Measurements from ENCODE around the gene TRIM31. TPM values are rescaled to one million over a fixed set of nuclear protein-coding genes. Genes with fewer than 3 reads are reported as not detected.

TRIM31 gene
- total and polyA plus RNA-seq, 10 of the 15 experiments (the other 5 are each of a cell fraction or from before 2014, with no cell fraction given), result 0.09 to 20.5 (median 0.31) TPM; not detected in 3

- H3K9ac ChIP-seq (ENCODE audit: control insufficient read depth, insufficient read depth, low read length), result no peak overlapping the region
- peak overlapping the region; percentile 3; the same call in 1 of the 2 replicates for H3K4me2 ChIP-seq (ENCODE audit: control insufficient read depth, insufficient read depth)
- no peaks in the 10 kb centered on the region for H3K36me3 ChIP-seq (ENCODE audit: control insufficient read depth in 2 of 2, insufficient read depth in 2 of 2, low read length in 1 of 2)
- FAIRE-seq (peak; percentile 94), ATAC-seq (peak; percentile 97), DNase-seq (ENCODE audit: low read depth, low spot score) (peak; percentile 32)
- WGBS (ENCODE audit: insufficient coverage, insufficient replicate concordance, low lambda C conversion rate, missing lambda C conversion rate), result 22% methylated on average over 16 of the region's 16 CpGs
- POLR2A ChIA-PET, result interaction anchor here (0.6 to 4.2 kb wide), 6 partner anchors 18 to 70 kb away, joined by 3 to 41 read pairs (median 4); partner anchors contain the start of genes POLR1H and TRIM31
- peaks cover 5% of the 10 kb centered on the region for H3K4me1 ChIP-seq (ENCODE audit: control insufficient read depth, insufficient read depth, low read length)
- no TSS peak for BruUV-seq (replicated peaks)
- intact Hi-C loops (cut with micrococcal nuclease; ENCODE audit: unreplicated experiment), result loop anchor here (1.0 to 2.0 kb wide), 2 partner anchors 28 to 40 kb away; no protein-coding TSS in a partner anchor
- SMC1A ChIA-PET (ENCODE audit: uncharacterized antibody, unreplicated experiment), result interaction anchor here (0.7 to 18.7 kb wide), 17 partner anchors 9 to 93 kb away, joined by 3 to 647 read pairs (median 7); partner anchors contain the start of genes PPP1R11 and TRIM31
- no peaks in the 10 kb centered on the region for H4K20me1 ChIP-seq (ENCODE audit: control insufficient read depth, insufficient read depth)
- H3K27me3 ChIP-seq (replicated peaks in 1 of 2; ENCODE audit: control insufficient read depth in 2 of 2, insufficient read depth in 2 of 2, low read length in 1 of 2), result peaks cover 4 to 10% of the 10 kb centered on the region in 2 experiments
- no peaks in the 10 kb centered on the region for H3K79me2 ChIP-seq (ENCODE audit: control insufficient read depth, insufficient read depth, low read length)
- H3K27ac ChIP-seq (ENCODE audit: control insufficient read depth, insufficient read depth), result no peak overlapping the region
- in situ Hi-C loops (cut with MboI), result no loop called here
- CTCF ChIA-PET, result interaction anchor here (0.6 to 8.5 kb wide), 28 partner anchors 9 to 283 kb away, joined by 3 to 561 read pairs (median 6); partner anchors contain the start of genes POLR1H and TRIM31
- H3K4me3 ChIP-seq, result no peak overlapping the region
- peak overlapping the region; percentile 15 for H2AFZ ChIP-seq (ENCODE audit: control insufficient read depth, low read depth, low read length)
- RAD21 ChIA-PET (ENCODE audit: unreplicated experiment), result interaction anchor here (0.6 to 8.5 kb wide), 14 partner anchors 9 to 113 kb away, joined by 3 to 333 read pairs (median 4); partner anchors contain the start of genes PPP1R11 and TRIM31
- no peaks in the 10 kb centered on the region for H3K9me3 ChIP-seq (replicated peaks; ENCODE audit: control insufficient read depth, insufficient read depth, low read length)
- TF ChIP-seq NBN (IDR thresholded peaks at IDR 0.05) (0 out of 2 replicates have a peak, but pooled peaks have one; percentile 43), NR2C2 (IDR thresholded peaks at IDR 0.05; ENCODE audit: borderline replicate concordance, control insufficient read depth, insufficient read length, low read depth) (no peak), STAT3 (IDR thresholded peaks at IDR 0.05; ENCODE audit: low read depth, low read length) (peak; percentile 76; the same call in 1 of the 2 replicates), BHLHE40 (IDR thresholded peaks at IDR 0.05; ENCODE audit: borderline replicate concordance in 1 of 2, low read depth in 2 of 2, low read length in 1 of 2) (peak; percentile 10 to 49; a peak in 1 of 4 replicates), ZNF592 (IDR thresholded peaks at IDR 0.05) (peak; percentile 64; the same call in 1 of the 2 replicates), ZNF24 (IDR thresholded peaks at IDR 0.05) (peak; percentile 82), ESRRA (IDR thresholded peaks at IDR 0.05; ENCODE audit: low read length) (0 out of 2 replicates have a peak, but pooled peaks have one; percentile 30), SIN3A (IDR thresholded peaks at IDR 0.05; ENCODE audit: low read depth, low read length) (0 out of 2 replicates have a peak, but pooled peaks have one; percentile 62), SMARCA5 (IDR thresholded peaks at IDR 0.05) (peak; percentile 79; the same call in 1 of the 2 replicates), RAD21 (IDR thresholded peaks at IDR 0.05; ENCODE audit: insufficient read depth, low read depth, low read length) (peak; percentile 81), SMC3 (IDR thresholded peaks at IDR 0.05; ENCODE audit: borderline replicate concordance, low read length) (peak; percentile 99), JUND (IDR thresholded peaks at IDR 0.05; ENCODE audit: low read depth, low read length) (0 out of 2 replicates have a peak, but pooled peaks have one; percentile 14), DPF2 (IDR thresholded peaks at IDR 0.05) (no peak)
- TF ChIP-seq, protein P1, sequence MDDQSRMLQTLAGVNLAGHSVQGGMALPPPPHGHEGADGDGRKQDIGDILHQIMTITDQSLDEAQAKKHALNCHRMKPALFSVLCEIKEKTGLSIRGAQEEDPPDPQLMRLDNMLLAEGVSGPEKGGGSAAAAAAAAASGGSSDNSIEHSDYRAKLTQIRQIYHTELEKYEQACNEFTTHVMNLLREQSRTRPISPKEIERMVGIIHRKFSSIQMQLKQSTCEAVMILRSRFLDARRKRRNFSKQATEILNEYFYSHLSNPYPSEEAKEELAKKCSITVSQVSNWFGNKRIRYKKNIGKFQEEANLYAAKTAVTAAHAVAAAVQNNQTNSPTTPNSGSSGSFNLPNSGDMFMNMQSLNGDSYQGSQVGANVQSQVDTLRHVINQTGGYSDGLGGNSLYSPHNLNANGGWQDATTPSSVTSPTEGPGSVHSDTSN (IDR thresholded peaks at IDR 0.05; ENCODE audit: insufficient replicate concordance, low read depth, low read length), result peak; percentile 45
- TF ChIP-seq, protein P2, sequence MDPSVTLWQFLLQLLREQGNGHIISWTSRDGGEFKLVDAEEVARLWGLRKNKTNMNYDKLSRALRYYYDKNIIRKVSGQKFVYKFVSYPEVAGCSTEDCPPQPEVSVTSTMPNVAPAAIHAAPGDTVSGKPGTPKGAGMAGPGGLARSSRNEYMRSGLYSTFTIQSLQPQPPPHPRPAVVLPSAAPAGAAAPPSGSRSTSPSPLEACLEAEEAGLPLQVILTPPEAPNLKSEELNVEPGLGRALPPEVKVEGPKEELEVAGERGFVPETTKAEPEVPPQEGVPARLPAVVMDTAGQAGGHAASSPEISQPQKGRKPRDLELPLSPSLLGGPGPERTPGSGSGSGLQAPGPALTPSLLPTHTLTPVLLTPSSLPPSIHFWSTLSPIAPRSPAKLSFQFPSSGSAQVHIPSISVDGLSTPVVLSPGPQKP (IDR thresholded peaks at IDR 0.05; ENCODE audit: low read depth, low read length), result peak; percentile 57; the same call in 1 of the 2 replicates
Observed at GRCh38 chr6:30130887-30131862, 18.3 kb upstream of the TRIM31 start.

Measured in GM12878 (cell line).